IPS-20b (cell line): ENCODE results near the gene ARCN1.

Source experiments
- H3K27ac ChIP-seq: one replicate; pipeline ENCODE4 v1.5.1; 2013; ENCODE audit warnings: low read length
- H3K27me3 ChIP-seq: 2 replicates; pipeline ENCODE4 v1.6.1; 2013; ENCODE audit warnings: mild to moderate bottlenecking, low read length, inconsistent platforms; ENCODE audit not compliant: insufficient read depth
- H3K36me3 ChIP-seq: 2 replicates; pipeline ENCODE4 v1.6.1; 2013; ENCODE audit warnings: low read depth, mild to moderate bottlenecking, inconsistent platforms, low read length, moderate library complexity; ENCODE audit not compliant: insufficient read depth
- H3K4me1 ChIP-seq: 2 replicates; pipeline ENCODE4 v1.6.1; 2013; ENCODE audit warnings: mild to moderate bottlenecking, control low read depth, inconsistent platforms, low read length, moderate library complexity; ENCODE audit not compliant: insufficient read depth
- H3K4me3 ChIP-seq: 2 replicates; pipeline ENCODE4 v1.5.1; 2013; ENCODE audit warnings: mild to moderate bottlenecking, low read length, inconsistent platforms
- H3K9ac ChIP-seq: 2 replicates; pipeline ENCODE4 v1.6.1; 2013; ENCODE audit warnings: low read depth, mild to moderate bottlenecking, inconsistent platforms, low read length, moderate library complexity
- H3K9me3 ChIP-seq: 2 replicates; pipeline ENCODE4 v1.6.1; 2013; ENCODE audit warnings: mild to moderate bottlenecking, low read depth, low read length, inconsistent platforms; ENCODE audit not compliant: insufficient read depth

The ARCN1 gene

GRCh38 chr11:118635642-118636041 lies 63.4 kb downstream of the ARCN1 start:
- Histone ChIP-seq H3K9ac (peak overlapping the region; percentile 89; the same call in 1 of the 2 replicates), H3K9me3 (no peaks in the 10 kb centered on the region), H3K27ac (peak overlapping the region; percentile 43), H3K27me3 (no peaks in the 10 kb centered on the region), H3K4me1 (peaks cover 16% of the 10 kb centered on the region), H3K36me3 (peaks cover 59% of the 10 kb centered on the region), H3K4me3 (peak overlapping the region; percentile 70)

GRCh38 chr11:118636569-118637290 lies 64.5 kb downstream of the ARCN1 start:
- no peak overlapping the region for H3K27ac ChIP-seq
- H3K36me3 ChIP-seq, result peaks cover 48% of the 10 kb centered on the region
- no peak overlapping the region for H3K9ac ChIP-seq
- no peaks in the 10 kb centered on the region for H3K9me3 ChIP-seq
- H3K27me3 ChIP-seq, result no peaks in the 10 kb centered on the region
- no peak overlapping the region for H3K4me3 ChIP-seq
- peaks cover 16% of the 10 kb centered on the region for H3K4me1 ChIP-seq

GRCh38 chr11:118638726-118639125 lies 66.5 kb downstream of the ARCN1 start:
- Histone ChIP-seq H3K36me3 (peaks cover 53% of the 10 kb centered on the region), H3K9me3 (no peaks in the 10 kb centered on the region), H3K9ac (no peak overlapping the region), H3K27ac (no peak overlapping the region), H3K4me3 (no peak overlapping the region), H3K4me1 (peaks cover 16% of the 10 kb centered on the region), H3K27me3 (no peaks in the 10 kb centered on the region)

- H3K36me3 ChIP-seq, result peaks cover 65% of the 10 kb centered on the region
- H3K4me3 ChIP-seq, result no peak overlapping the region
- no peaks in the 10 kb centered on the region for H3K27me3 ChIP-seq
- H3K4me1 ChIP-seq, result peaks cover 9% of the 10 kb centered on the region
- H3K9ac ChIP-seq, result no peak overlapping the region
- no peaks in the 10 kb centered on the region for H3K9me3 ChIP-seq
- H3K27ac ChIP-seq, result no peak overlapping the region
Observed at GRCh38 chr11:118639899-118640298, 67.7 kb downstream of the ARCN1 start.

DNA sequence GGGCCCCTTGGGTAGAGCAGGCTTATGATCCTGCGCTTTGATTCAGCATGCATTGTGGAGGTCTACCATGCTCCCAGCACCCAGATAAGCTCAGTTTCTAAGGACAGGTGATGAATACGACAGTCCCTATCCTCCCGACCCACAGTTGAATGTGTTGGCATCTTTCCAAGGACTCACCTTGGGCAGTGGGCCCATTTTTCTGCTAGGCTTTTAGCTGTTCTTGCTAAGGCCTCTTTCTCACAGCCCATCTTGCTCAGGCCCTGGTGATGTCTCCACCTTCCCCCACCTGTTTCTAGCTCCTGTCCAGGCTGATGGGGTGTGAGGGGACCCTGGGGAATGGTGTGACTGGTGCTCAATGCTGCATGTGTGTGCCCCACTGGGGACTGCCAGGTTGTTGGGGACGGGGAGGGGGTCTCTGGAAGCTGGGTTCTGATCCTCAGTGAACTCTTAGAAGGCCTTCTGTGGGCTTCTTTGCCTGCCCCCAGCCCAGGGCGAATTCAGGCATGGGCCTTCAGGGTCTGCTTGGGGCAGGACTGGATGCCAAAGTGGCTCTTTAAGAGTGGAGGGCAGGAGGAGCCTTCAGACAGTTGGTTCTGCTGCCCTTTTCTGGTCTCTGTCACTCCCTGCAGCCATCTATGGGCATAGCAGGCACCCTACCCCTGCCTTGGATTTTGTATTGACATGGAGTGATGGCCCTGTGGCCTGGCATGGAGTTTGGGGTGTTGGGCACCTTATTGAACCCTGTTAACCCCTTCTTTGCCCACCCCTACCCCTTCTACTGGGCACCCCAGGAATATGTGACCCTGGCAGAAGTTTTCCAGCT lies 68.3 kb downstream of the ARCN1 start:
- Histone ChIP-seq H3K4me3 (no peak overlapping the region), H3K9ac (no peak overlapping the region), H3K4me1 (peaks cover 7% of the 10 kb centered on the region), H3K27ac (no peak overlapping the region), H3K36me3 (peaks cover 70% of the 10 kb centered on the region), H3K27me3 (no peaks in the 10 kb centered on the region), H3K9me3 (no peaks in the 10 kb centered on the region)

- Histone ChIP-seq H3K9ac (no peak overlapping the region), H3K4me1 (no peaks in the 10 kb centered on the region), H3K27ac (no peak overlapping the region), H3K36me3 (peaks cover 68% of the 10 kb centered on the region), H3K9me3 (no peaks in the 10 kb centered on the region), H3K27me3 (no peaks in the 10 kb centered on the region), H3K4me3 (no peak overlapping the region)
Observed at GRCh38 chr11:118641397-118642019, 69.3 kb downstream of the ARCN1 start.

- Histone ChIP-seq H3K4me1 (no peaks in the 10 kb centered on the region), H3K9ac (no peak overlapping the region), H3K9me3 (no peaks in the 10 kb centered on the region), H3K4me3 (no peak overlapping the region), H3K36me3 (peaks cover 77% of the 10 kb centered on the region), H3K27ac (no peak overlapping the region), H3K27me3 (no peaks in the 10 kb centered on the region)
Observed at GRCh38 chr11:118643142-118643994, 71.2 kb downstream of the ARCN1 start.

- Histone ChIP-seq H3K4me3 (no peak overlapping the region), H3K36me3 (peaks cover 77% of the 10 kb centered on the region), H3K27ac (no peak overlapping the region), H3K9me3 (no peaks in the 10 kb centered on the region), H3K27me3 (no peaks in the 10 kb centered on the region), H3K9ac (no peak overlapping the region), H3K4me1 (no peaks in the 10 kb centered on the region)
Observed at GRCh38 chr11:118643995-118644345, 71.8 kb downstream of the ARCN1 start.

GRCh38 chr11:118644496-118644895 lies 72.3 kb downstream of the ARCN1 start:
- Histone ChIP-seq H3K27me3 (no peaks in the 10 kb centered on the region), H3K27ac (no peak overlapping the region), H3K4me1 (no peaks in the 10 kb centered on the region), H3K36me3 (peaks cover 78% of the 10 kb centered on the region), H3K9ac (no peak overlapping the region), H3K9me3 (no peaks in the 10 kb centered on the region), H3K4me3 (no peak overlapping the region)

- Histone ChIP-seq H3K27me3 (no peaks in the 10 kb centered on the region), H3K9me3 (no peaks in the 10 kb centered on the region), H3K4me3 (no peak overlapping the region), H3K4me1 (no peaks in the 10 kb centered on the region), H3K9ac (no peak overlapping the region), H3K27ac (no peak overlapping the region), H3K36me3 (peaks cover 79% of the 10 kb centered on the region)
Observed at GRCh38 chr11:118645066-118645715, 73.0 kb downstream of the ARCN1 start.

GRCh38 chr11:118646393-118646792 lies 74.2 kb downstream of the ARCN1 start:
- no peak overlapping the region for H3K9ac ChIP-seq
- H3K9me3 ChIP-seq, result no peaks in the 10 kb centered on the region
- H3K27me3 ChIP-seq, result no peaks in the 10 kb centered on the region
- no peak overlapping the region for H3K4me3 ChIP-seq
- peaks cover 88% of the 10 kb centered on the region for H3K36me3 ChIP-seq
- no peaks in the 10 kb centered on the region for H3K4me1 ChIP-seq
- no peak overlapping the region for H3K27ac ChIP-seq
